Tibial artery (tissue), 4 donors: Measurements from ENCODE around the gene ALCAM.

Experiments
- DNase-seq, 2 donors: peaks; one replicate each; pipeline ENCODE4 v3.0.0-alpha.2; 2019
- H3K27ac ChIP-seq, 2 donors: fragments of 200-600 bp; sonication (generic) in 1 of 2; 1 replicate in 1 of 2; 2 replicates in 1 of 2; pipeline ENCODE4 v1.5.1; 2018 to 2019; ENCODE audit warnings: mild to moderate bottlenecking in 1 of 2
- H3K27me3 ChIP-seq, 2 donors: fragments of 200-600 bp; sonication (generic) in 1 of 2; one replicate each; pipeline versions ENCODE4 v1.5.1 to v1.6.0; 2016 to 2019
- H3K36me3 ChIP-seq, 3 donors: fragments of 200-600 bp; sonication (generic) in 2 of 3; one replicate each; pipeline ENCODE4 v1.5.1; 2016 to 2019; ENCODE audit warnings: mild to moderate bottlenecking in 2 of 3
- H3K4me1 ChIP-seq, 4 donors: fragments of 200-600 bp; sonication (generic) in 2 of 4; 1 replicate in 3 of 4; 2 replicates in 1 of 4; pipeline ENCODE4 v1.5.1; 2016 to 2019
- H3K4me3 ChIP-seq, 2 donors: fragments of 200-600 bp; sonication (generic) in 1 of 2; 1 replicate in 1 of 2; 2 replicates in 1 of 2; pipeline ENCODE4 v1.5.1; 2018 to 2019; ENCODE audit warnings: mild to moderate bottlenecking in 2 of 2
- H3K9me3 ChIP-seq, 3 donors: fragments of 200-600 bp; sonication (generic) in 1 of 3; one replicate each; pipeline ENCODE4 v1.5.1; 2016 to 2019
- CTCF ChIP-seq, 2 experiments: fragments of 200-600 bp in 1 of 2; fragments of 450-650 bp in 1 of 2; IDR thresholded peaks; one replicate each; pipeline ENCODE4 v1.5.1; 2017 to 2019; ENCODE audit warnings: antibody characterized with exemption in 2 of 2, mild to moderate bottlenecking in 1 of 2, moderate library complexity in 1 of 2
- intact Hi-C: fragments of 100-400 bp; cut with DNase I; formaldehyde crosslinking; loops from one replicate; pipeline ENCODE4 v1.15.0; 2023; ENCODE audit warnings: low total_unique reads

The ALCAM gene

GRCh38 chr3:105526360-105527111 lies 159.8 kb downstream of the ALCAM start:
- intact Hi-C loops: no loop called here

GRCh38 chr3:105527535-105527934 lies 160.8 kb downstream of the ALCAM start:
- no peak for TF ChIP-seq CTCF (IDR thresholded peaks at IDR 0.05)
- no peaks in the 10 kb centered on the region for H3K9me3 ChIP-seq
- no peak overlapping the region for H3K27ac ChIP-seq
- H3K4me3 ChIP-seq: no peak overlapping the region
- H3K4me1 ChIP-seq: no peaks in the 10 kb centered on the region
- intact Hi-C loops: no loop called here
- H3K36me3 ChIP-seq: no peaks in the 10 kb centered on the region
- no peaks in the 10 kb centered on the region for H3K27me3 ChIP-seq
- DNase-seq: no peak

More at GRCh38 chr3:105526360-105527111, 159.8 kb downstream of the ALCAM start:
- TF ChIP-seq CTCF (IDR thresholded peaks at IDR 0.05): no peak
- no peak for DNase-seq
- Histone ChIP-seq H3K36me3 (no peaks in the 10 kb centered on the region), H3K27me3 (no peaks in the 10 kb centered on the region), H3K27ac (no peak overlapping the region), H3K9me3 (no peaks in the 10 kb centered on the region), H3K4me3 (no peak overlapping the region), H3K4me1 (no peaks in the 10 kb centered on the region)

GRCh38 chr3:105527949-105528348 lies 161.2 kb downstream of the ALCAM start:
- TF ChIP-seq CTCF (IDR thresholded peaks at IDR 0.05): no peak
- DNase-seq: no peak
- intact Hi-C loops: no loop called here
- no peak overlapping the region for H3K4me3 ChIP-seq
- no peak overlapping the region for H3K27ac ChIP-seq
- no peaks in the 10 kb centered on the region for H3K4me1 ChIP-seq
- no peaks in the 10 kb centered on the region for H3K9me3 ChIP-seq
- no peaks in the 10 kb centered on the region for H3K36me3 ChIP-seq
- H3K27me3 ChIP-seq: no peaks in the 10 kb centered on the region

GRCh38 chr3:105528955-105529354 lies 162.2 kb downstream of the ALCAM start:
- no peak overlapping the region for H3K4me3 ChIP-seq
- no peaks in the 10 kb centered on the region for H3K4me1 ChIP-seq
- DNase-seq: no peak
- peaks cover 0 to 6% (median 2%) of the 10 kb centered on the region in 3 donors for H3K36me3 ChIP-seq
- H3K9me3 ChIP-seq: no peaks in the 10 kb centered on the region
- no peak overlapping the region for H3K27ac ChIP-seq
- H3K27me3 ChIP-seq: no peaks in the 10 kb centered on the region
- TF ChIP-seq CTCF (IDR thresholded peaks at IDR 0.05): no peak
- intact Hi-C loops: no loop called here

GRCh38 chr3:105529456-105529855 lies 162.7 kb downstream of the ALCAM start:
- DNase-seq: no peak
- no peak overlapping the region for H3K4me3 ChIP-seq
- no peak overlapping the region for H3K27ac ChIP-seq
- H3K9me3 ChIP-seq: no peaks in the 10 kb centered on the region
- no peaks in the 10 kb centered on the region for H3K27me3 ChIP-seq
- H3K36me3 ChIP-seq: peaks cover 2 to 8% (median 7%) of the 10 kb centered on the region in 3 donors
- no peaks in the 10 kb centered on the region for H3K4me1 ChIP-seq
- no peak for TF ChIP-seq CTCF (IDR thresholded peaks at IDR 0.05)
- intact Hi-C loops: no loop called here
